Lower leg skin (tissue), 4 donors: ENCODE results near the gene ARHGAP5. TPM values are rescaled to one million over a fixed set of nuclear protein-coding genes. Genes with fewer than 3 reads are reported as not detected.

Source experiments
- DNase-seq, 2 donors: peaks; one replicate each; pipeline ENCODE4 v3.0.0-alpha.2; 2019; ENCODE audit warnings: low spot score in 2 of 2
- H3K4me3 ChIP-seq: fragments of 200-600 bp; sonication (generic); 2 replicates; pipeline ENCODE4 v1.5.1; 2017; ENCODE audit warnings: mild to moderate bottlenecking, low read depth; ENCODE audit not compliant: poor library complexity, severe bottlenecking
- POLR2A ChIP-seq, 2 donors: fragments of 450-650 bp; IDR thresholded peaks; one replicate each; pipeline ENCODE4 v1.6.1; 2016 to 2017; ENCODE audit warnings: antibody characterized with exemption in 2 of 2, mild to moderate bottlenecking in 1 of 2, moderate library complexity in 1 of 2
- WGBS, 2 donors: methylation state at CpG; one replicate each; pipeline ENCODE4 v1.1.5; 2018; 5-methylcytosine and 5-hydroxymethylcytosine counted together
- intact Hi-C: fragments of 100-400 bp; cut with DNase I; formaldehyde crosslinking; loops from one replicate; pipeline ENCODE4 v1.15.0; 2023; ENCODE audit warnings: low total_unique reads
- total RNA-seq, 4 donors: library from RNA; depleted of rRNA; stranded (reverse); fragments of >200 nt; gene quantifications; one replicate each; pipeline ENCODE4 v1.1.0, GENCODE V29; 2016
- TF ChIP-seq, protein P1 (sequence below), 3 donors: fragments of 450-650 bp; IDR thresholded peaks; one replicate each; pipeline ENCODE4 v1.5.1; 2016; ENCODE audit warnings: antibody characterized with exemption in 3 of 3, mild to moderate bottlenecking in 3 of 3, moderate library complexity in 2 of 3

Gene ARHGAP5
- total RNA-seq, 4 donors from 2014 or later = 86.4 to 97.5 (median 95.2) TPM

DNA sequence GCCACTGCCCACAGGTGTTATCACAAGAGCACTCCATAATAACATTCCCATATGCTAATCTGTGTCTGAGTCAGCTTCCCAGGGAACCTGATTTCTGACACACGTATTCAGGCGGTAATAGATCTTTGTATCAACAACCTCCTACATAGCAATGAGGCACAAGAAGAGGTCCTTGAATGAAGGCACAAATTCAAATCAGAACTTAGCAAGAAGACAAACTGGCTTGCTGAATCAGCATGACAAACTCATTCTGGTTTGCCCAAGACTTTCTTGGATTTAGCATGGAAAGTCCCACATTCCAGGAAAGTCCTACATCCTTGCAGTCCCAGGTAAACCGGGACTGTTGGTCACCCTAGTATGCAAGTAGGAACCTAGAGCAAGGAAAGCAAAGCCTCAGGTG, 90.8 kb downstream of the ARHGAP5 start:
- DNase-seq = no peak
- H3K4me3 ChIP-seq = no peak overlapping the region
- TF ChIP-seq POLR2A (IDR thresholded peaks at IDR 0.05) = no peak
- TF ChIP-seq, protein P1, sequence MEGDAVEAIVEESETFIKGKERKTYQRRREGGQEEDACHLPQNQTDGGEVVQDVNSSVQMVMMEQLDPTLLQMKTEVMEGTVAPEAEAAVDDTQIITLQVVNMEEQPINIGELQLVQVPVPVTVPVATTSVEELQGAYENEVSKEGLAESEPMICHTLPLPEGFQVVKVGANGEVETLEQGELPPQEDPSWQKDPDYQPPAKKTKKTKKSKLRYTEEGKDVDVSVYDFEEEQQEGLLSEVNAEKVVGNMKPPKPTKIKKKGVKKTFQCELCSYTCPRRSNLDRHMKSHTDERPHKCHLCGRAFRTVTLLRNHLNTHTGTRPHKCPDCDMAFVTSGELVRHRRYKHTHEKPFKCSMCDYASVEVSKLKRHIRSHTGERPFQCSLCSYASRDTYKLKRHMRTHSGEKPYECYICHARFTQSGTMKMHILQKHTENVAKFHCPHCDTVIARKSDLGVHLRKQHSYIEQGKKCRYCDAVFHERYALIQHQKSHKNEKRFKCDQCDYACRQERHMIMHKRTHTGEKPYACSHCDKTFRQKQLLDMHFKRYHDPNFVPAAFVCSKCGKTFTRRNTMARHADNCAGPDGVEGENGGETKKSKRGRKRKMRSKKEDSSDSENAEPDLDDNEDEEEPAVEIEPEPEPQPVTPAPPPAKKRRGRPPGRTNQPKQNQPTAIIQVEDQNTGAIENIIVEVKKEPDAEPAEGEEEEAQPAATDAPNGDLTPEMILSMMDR (IDR thresholded peaks at IDR 0.05) = no peak
- intact Hi-C loops = no loop called here
- 62 to 71% methylated on average over 3 of the region's 3 CpGs for WGBS, 2 donors

DNA sequence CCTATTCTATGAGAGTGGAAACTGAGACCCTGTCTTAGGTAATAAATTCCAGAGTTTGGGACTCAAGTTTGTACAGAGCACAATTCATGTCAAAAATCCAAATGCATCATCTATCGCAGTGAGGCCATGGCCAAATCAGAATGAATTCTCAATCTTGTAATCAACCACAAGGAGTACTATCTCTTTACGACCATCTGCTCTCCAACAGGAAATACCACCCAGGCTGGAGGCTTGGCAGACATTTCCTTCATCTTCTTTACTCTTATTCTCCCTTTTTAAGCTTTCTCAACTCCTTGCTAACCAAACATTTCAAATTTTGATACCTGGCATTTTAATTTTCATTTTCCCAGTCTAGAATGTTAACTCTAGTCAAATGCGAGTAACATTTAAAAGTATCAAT, 92.1 kb downstream of the ARHGAP5 start:
- H3K4me3 ChIP-seq = no peak overlapping the region
- intact Hi-C loops = no loop called here
- WGBS, 2 donors = 79 to 80% methylated on average over 3 of the region's 3 CpGs
- no peak for DNase-seq
- no peak for TF ChIP-seq POLR2A (IDR thresholded peaks at IDR 0.05)
- TF ChIP-seq, protein P1 (IDR thresholded peaks at IDR 0.05) = no peak

GRCh38 chr14:32171469-32171868, 94.4 kb downstream of the ARHGAP5 start:
- 62 to 63% methylated on average over 5 of the region's 5 CpGs for WGBS, 2 donors
- DNase-seq = no peak
- intact Hi-C loops = no loop called here
- TF ChIP-seq, protein P1 (IDR thresholded peaks at IDR 0.05) = no peak
- no peak for TF ChIP-seq POLR2A (IDR thresholded peaks at IDR 0.05)
- H3K4me3 ChIP-seq = no peak overlapping the region

GRCh38 chr14:32183151-32184058, 106.3 kb downstream of the ARHGAP5 start:
- no peak overlapping the region for H3K4me3 ChIP-seq
- 61 to 75% methylated on average over 2 of the region's 2 CpGs for WGBS, 2 donors
- TF ChIP-seq POLR2A (IDR thresholded peaks at IDR 0.05) = no peak
- TF ChIP-seq, protein P1 (IDR thresholded peaks at IDR 0.05) = no peak
- intact Hi-C loops = no loop called here
- DNase-seq = no peak

DNA sequence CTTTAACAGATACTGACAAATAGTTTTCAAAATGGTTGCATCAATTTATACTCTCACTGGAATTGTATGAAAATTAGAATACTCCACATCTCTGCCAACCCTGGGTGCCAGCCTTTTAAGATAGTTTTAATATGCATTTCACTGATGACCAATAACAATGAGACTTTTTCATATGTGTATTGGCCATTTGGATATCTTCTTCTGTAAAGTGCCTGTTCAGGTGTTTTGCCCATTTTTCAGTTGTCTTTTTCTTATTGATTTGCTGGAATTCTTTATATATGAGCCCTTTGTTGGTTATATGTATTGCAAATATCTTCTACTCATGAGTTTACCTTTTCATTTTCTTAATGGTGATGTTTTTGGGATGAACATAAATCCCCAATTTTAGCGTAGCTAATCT, 108.0 kb downstream of the ARHGAP5 start:
- TF ChIP-seq, protein P1 (IDR thresholded peaks at IDR 0.05) = no peak
- no peak for TF ChIP-seq POLR2A (IDR thresholded peaks at IDR 0.05)
- no peak overlapping the region for H3K4me3 ChIP-seq
- 97 to 98% methylated on average over 1 of the region's 1 CpG for WGBS, 2 donors
- intact Hi-C loops = no loop called here
- no peak for DNase-seq
